K562 (cell line): ENCODE measurements around the gene LAPTM4A. TPM values are rescaled to one million over a fixed set of nuclear protein-coding genes. Genes with fewer than 3 reads are reported as not detected.
A peak's percentile ranks its signal among the peaks of the same experiment; 100 is the strongest.

Experiments
- ATAC-seq: fragments of 200-7000 bp; cut with Tn5 transposase; 3 replicates; pipeline ENCODE4 v1.9.1; 2020; ENCODE audit warnings: moderate library complexity
- BruUV-seq: library from RNA; stranded (reverse); fragments of 400-500 nt; replicated peaks from 2 replicates; lab custom pipeline; 2021; lab: Mats Ljungman, UMichigan
- CTCF ChIA-PET: fragments of 300-600 bp; formaldehyde crosslinking; extraction: SDS; loops from one replicate; lab custom pipeline; 2021; ENCODE audit warnings: low intra/inter-chr PET ratio; lab: Yijun Ruan, JAX
- POLR2A ChIA-PET: fragments of 300-600, 350-650 bp; sonication (Branson Sonifier 250); formaldehyde crosslinking; extraction: SDS; loops from one replicate; lab custom pipeline; 2021; ENCODE audit warnings: antibody characterized with exemption, inconsistent platforms; lab: Yijun Ruan, JAX
- DNase-seq, 4 experiments: peaks; one replicate each; pipeline versions ENCODE4 v3.0.0 to v3.0.0-alpha.2; 2011 to 2018; ENCODE audit warnings: low spot score in 3 of 4, mixed read lengths in 3 of 4; ENCODE audit errors: extremely low read depth in 1 of 4
- FAIRE-seq: peaks from 2 replicates; lab custom pipeline; 2011; peaks lifted over from hg19 to GRCh38; lab: Jason Lieb, UNC
- H2AFZ ChIP-seq: 2 replicates; pipeline ENCODE4 v1.6.0; 2011; ENCODE audit warnings: low read depth, low read length, control low read depth, inconsistent platforms
- H3K27ac ChIP-seq: fragments of 200-600 bp; 3 replicates; pipeline ENCODE4 v1.8.0; 2011; ENCODE audit warnings: low read depth, mild to moderate bottlenecking, control low read depth, inconsistent platforms, low read length, moderate library complexity, mixed read lengths; ENCODE audit errors: extremely low read depth
- H3K27me3 ChIP-seq, 2 experiments: fragments of 300-600 bp in 1 of 2; 2 replicates in 1 of 2; 3 replicates in 1 of 2; pipeline versions ENCODE4 v1.6.0 to v1.8.0; 2011; ENCODE audit warnings: inconsistent platforms in 2 of 2, low read length in 2 of 2, mild to moderate bottlenecking in 1 of 2, mixed read lengths in 1 of 2, moderate library complexity in 1 of 2; ENCODE audit not compliant: control insufficient read depth in 2 of 2, insufficient read depth in 2 of 2
- H3K36me3 ChIP-seq: fragments of 300-600 bp; 3 replicates; pipeline ENCODE4 v1.8.0; 2011; ENCODE audit warnings: mild to moderate bottlenecking, low read length, inconsistent platforms; ENCODE audit not compliant: control insufficient read depth, insufficient read depth
- H3K4me1 ChIP-seq, 2 experiments: fragments of 200-600 bp in 1 of 2; replicated peaks in 1 of 2; 2 replicates in 1 of 2; 3 replicates in 1 of 2; pipeline versions ENCODE4 v1.5.1 to v1.8.0; 2011; ENCODE audit warnings: inconsistent platforms in 2 of 2, low read length in 2 of 2, mild to moderate bottlenecking in 1 of 2, mixed read lengths in 1 of 2, moderate library complexity in 1 of 2; ENCODE audit not compliant: control insufficient read depth in 2 of 2, insufficient read depth in 2 of 2
- H3K4me2 ChIP-seq: 2 replicates; pipeline ENCODE4 v1.6.1; 2011; ENCODE audit warnings: low read length, control low read depth, inconsistent platforms, mixed read lengths; ENCODE audit not compliant: insufficient read depth
- H3K4me3 ChIP-seq: fragments of 200-600 bp; sonication (generic), shearing (Covaris generic); 2 replicates; pipeline ENCODE4 v1.5.1; 2016; ENCODE audit warnings: control low read depth, inconsistent platforms
- H3K79me2 ChIP-seq: fragments of 200-600 bp; 3 replicates; pipeline ENCODE4 v1.8.0; 2011; ENCODE audit warnings: low read length, inconsistent platforms; ENCODE audit not compliant: control insufficient read depth, insufficient read depth
- H3K9ac ChIP-seq, 2 experiments: 2 replicates each; pipeline versions ENCODE4 v1.6.0 to v1.6.1; 2011; ENCODE audit warnings: low read depth in 2 of 2, low read length in 2 of 2, control low read depth in 1 of 2, inconsistent platforms in 1 of 2, mild to moderate bottlenecking in 1 of 2, mixed read lengths in 1 of 2; ENCODE audit not compliant: insufficient read depth in 1 of 2
- H3K9me1 ChIP-seq: one replicate; pipeline ENCODE4 v1.6.0; 2011; ENCODE audit warnings: inconsistent platforms, mild to moderate bottlenecking, low read length, moderate library complexity; ENCODE audit not compliant: control insufficient read depth, insufficient read depth
- H3K9me3 ChIP-seq: replicated peaks from 2 replicates; pipeline ENCODE4 v1.5.1; 2011; ENCODE audit warnings: low read depth, low read length, inconsistent platforms; ENCODE audit not compliant: control insufficient read depth, insufficient read depth
- H4K20me1 ChIP-seq: replicated peaks from 2 replicates; pipeline ENCODE4 v1.6.1; 2011; ENCODE audit warnings: low read length, inconsistent platforms, mixed read lengths; ENCODE audit not compliant: control insufficient read depth, insufficient read depth
- HMG20A ChIP-seq: fragments of 450-650 bp; formaldehyde crosslinking; conservative IDR thresholded peaks from 2 replicates; pipeline ENCODE4 v1.4.0; 2020; ENCODE audit warnings: mild to moderate bottlenecking, mixed read lengths
- NFIC ChIP-seq: fragments of 450-650 bp; IDR thresholded peaks from 2 replicates; pipeline ENCODE4 v1.6.1; 2017; ENCODE audit warnings: mild to moderate bottlenecking, inconsistent platforms
- NFIX ChIP-seq: fragments of 250-450 bp; sonication (Bioruptor Pico); IDR thresholded peaks from 2 replicates; pipeline ENCODE4 v1.4.0; 2020; ENCODE audit warnings: low read depth, mild to moderate bottlenecking, moderate library complexity
- NR2C2 ChIP-seq, 2 experiments: fragments of 200-800 bp in 1 of 2; sonication (Bioruptor generic) in 1 of 2; sonication (generic) in 1 of 2; formaldehyde crosslinking in 1 of 2; IDR thresholded peaks; 2 replicates each; pipeline versions ENCODE4 v1.6.1 to v1.8.0; 2016 to 2022; ENCODE audit warnings: mild to moderate bottlenecking in 1 of 2, missing compliant biosample characterization in 1 of 2, missing genetic modification characterization in 1 of 2, missing genetic modification reagents in 1 of 2
- PYGO2 ChIP-seq: fragments of 450-650 bp; IDR thresholded peaks from 2 replicates; pipeline ENCODE4 v1.6.1; 2016; ENCODE audit warnings: mild to moderate bottlenecking, missing genetic modification characterization, moderate library complexity, missing compliant biosample characterization
- RB1 ChIP-seq: fragments of 450-650 bp; IDR thresholded peaks from 2 replicates; pipeline ENCODE4 v1.6.1; 2017; ENCODE audit warnings: low read depth, mild to moderate bottlenecking
- SMARCB1 ChIP-seq: IDR thresholded peaks from 2 replicates; pipeline ENCODE4 v1.6.1; 2011; ENCODE audit warnings: improper control_type of control experiment, low read depth; ENCODE audit not compliant: insufficient read length
- TAL1 ChIP-seq: fragments of 450-650 bp; IDR thresholded peaks from 2 replicates; pipeline ENCODE4 v1.6.1; 2016; ENCODE audit warnings: mild to moderate bottlenecking
- ZBED1 ChIP-seq: IDR thresholded peaks from 2 replicates; pipeline ENCODE4 v1.6.1; 2014
- ZNF583 ChIP-seq: fragments of 250-450 bp; sonication (Bioruptor Pico); IDR thresholded peaks from 2 replicates; pipeline ENCODE4 v1.4.0; 2020
- WGBS: fragments of 100-300 bp; shearing (Covaris generic); methylation state at CpG from one replicate; pipeline ENCODE4 v1.1.6; 2016; ENCODE audit warnings: low coverage, mixed read lengths; ENCODE audit not compliant: insufficient coverage; ENCODE audit errors: missing lambda C conversion rate; 5-methylcytosine and 5-hydroxymethylcytosine counted together
- in situ Hi-C: fragments of 300-500 bp; cut with MboI; formaldehyde crosslinking; loops from 4 replicates; pipeline ENCODE4 v1.15.0; 2018; ENCODE audit warnings: inconsistent platforms, mixed read lengths
- intact Hi-C: fragments of 100-400 bp; cut with micrococcal nuclease; formaldehyde crosslinking; loops from 2 replicates; pipeline ENCODE4 v1.14.2; 2022
- polyA plus RNA-seq, 8 experiments: library from polyadenylated mRNA; depleted of rRNA in 4 of 8; stranded (reverse) in 5 of 8; unstranded in 3 of 8; fragments of >200 nt; fragmentation: Nextera tagmentation in 2 of 8; fragmentation: Illumina TruSeq in 1 of 8; extraction: Ambion mirVana in 2 of 8; extraction: Trizol in 1 of 8; gene quantifications; 2 replicates each; pipeline versions ENCODE4 v1.2.1 to v1.2.3, GENCODE V29; 2011 to 2014; ENCODE audit warnings: inconsistent platforms in 1 of 8, missing spikeins in 1 of 8
- total RNA-seq, 7 experiments: library from RNA; depleted of rRNA in 6 of 7; stranded (reverse); fragments of >200 nt in 6 of 7; fragmentation: Illumina TruSeq in 2 of 7; extraction: Trizol in 2 of 7; gene quantifications; 2 replicates each; pipeline versions ENCODE4 v1.2.1 to v1.2.3, GENCODE V29; 2011 to 2021; ENCODE audit warnings: low replicate concordance in 1 of 7
- TF ChIP-seq, protein P1 (sequence below): fragments of 200-800 bp; sonication (Bioruptor generic); IDR thresholded peaks from 2 replicates; pipeline ENCODE4 v1.6.1; 2017; ENCODE audit warnings: missing genetic modification characterization, missing compliant biosample characterization

Gene LAPTM4A
- total and polyA plus RNA-seq, 9 of the 15 experiments (the other 6 are each of a cell fraction or from before 2014, with no cell fraction given) = 13.4 to 157 (median 50.1) TPM

GRCh38 chr2:20065885-20066602, 14.6 kb upstream of the LAPTM4A start:
- no peak for FAIRE-seq
- in situ Hi-C loops = no loop called here
- Histone ChIP-seq H3K79me2 (no peaks in the 10 kb centered on the region), H3K9me3 (no peaks in the 10 kb centered on the region), H3K4me3 (no peak overlapping the region), H2AFZ (peak overlapping the region; percentile 12), H3K4me1 (peaks cover 0 to 3% of the 10 kb centered on the region in 2 experiments; a peak in 1 of 5 replicates), H3K9me1 (no peaks in the 10 kb centered on the region), H3K27ac (no peak overlapping the region), H4K20me1 (no peaks in the 10 kb centered on the region), H3K36me3 (no peaks in the 10 kb centered on the region), H3K27me3 (no peaks in the 10 kb centered on the region), H3K4me2 (no peak overlapping the region), H3K9ac (no peak overlapping the region; a peak in 1 of 4 replicates)
- no peak for TF ChIP-seq ZBED1
- no peak for TF ChIP-seq ZNF583 (CRISPR knock-in tag)
- peak; percentile 97 for TF ChIP-seq NFIC
- peak; percentile 86 for TF ChIP-seq NFIX
- no peak for TF ChIP-seq PYGO2 (tag)
- DNase-seq = no peak
- CTCF ChIA-PET = no interaction called here
- WGBS = 34% methylated on average over 6 of the region's 6 CpGs
- peak; percentile 52 for ATAC-seq
- POLR2A ChIA-PET = interaction anchor here (0.6 to 1.3 kb wide), 2 partner anchors 24 to 138 kb away, joined by 3 to 4 read pairs; no protein-coding TSS in a partner anchor
- intact Hi-C loops = no loop called here
- no TSS peak for BruUV-seq

DNA sequence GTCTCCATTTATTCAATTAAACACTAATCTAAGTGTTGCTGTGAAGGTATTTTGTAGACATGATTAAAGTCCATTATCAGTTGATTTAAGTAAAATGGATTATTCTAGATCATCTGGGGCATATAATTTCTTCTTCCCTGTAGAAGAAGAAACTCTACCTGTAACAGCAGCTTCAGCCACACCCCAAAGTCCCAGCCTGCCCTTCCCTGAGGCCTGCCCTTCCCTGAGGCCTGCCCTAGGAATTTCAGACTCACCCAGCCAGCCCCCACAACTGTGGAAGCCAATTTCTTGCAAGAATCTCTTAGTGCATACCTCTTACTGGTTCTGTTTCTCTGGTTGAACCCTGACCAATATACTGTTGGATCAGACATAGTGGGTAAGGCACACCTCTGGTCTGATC, 13.4 kb upstream of the LAPTM4A start:
- Histone ChIP-seq H3K27ac (no peak overlapping the region), H2AFZ (peak overlapping the region; percentile 57; the same call in 1 of the 2 replicates), H3K4me2 (no peak overlapping the region), H3K4me1 (peaks cover 0 to 3% of the 10 kb centered on the region in 2 experiments; a peak in 1 of 5 replicates), H3K79me2 (no peaks in the 10 kb centered on the region), H4K20me1 (no peaks in the 10 kb centered on the region), H3K9ac (no peak overlapping the region), H3K9me3 (no peaks in the 10 kb centered on the region), H3K9me1 (no peaks in the 10 kb centered on the region), H3K27me3 (no peaks in the 10 kb centered on the region), H3K4me3 (no peak overlapping the region), H3K36me3 (no peaks in the 10 kb centered on the region)
- DNase-seq = no peak
- ChIA-PET POLR2A (no interaction called here), CTCF (no interaction called here)
- BruUV-seq = no TSS peak
- in situ Hi-C loops = no loop called here
- FAIRE-seq = no peak
- no peak for ATAC-seq
- intact Hi-C loops = no loop called here
- TF ChIP-seq HMG20A (CRISPR knock-in tag) (no peak), TAL1 (no peak), SMARCB1 (no peak), NR2C2 (CRISPR knock-in tag; IDR thresholded peaks at IDR 0.05) (no peak), NR2C2 (tag; IDR thresholded peaks at IDR 0.05) (no peak), RB1 (no peak)
- TF ChIP-seq, protein P1, sequence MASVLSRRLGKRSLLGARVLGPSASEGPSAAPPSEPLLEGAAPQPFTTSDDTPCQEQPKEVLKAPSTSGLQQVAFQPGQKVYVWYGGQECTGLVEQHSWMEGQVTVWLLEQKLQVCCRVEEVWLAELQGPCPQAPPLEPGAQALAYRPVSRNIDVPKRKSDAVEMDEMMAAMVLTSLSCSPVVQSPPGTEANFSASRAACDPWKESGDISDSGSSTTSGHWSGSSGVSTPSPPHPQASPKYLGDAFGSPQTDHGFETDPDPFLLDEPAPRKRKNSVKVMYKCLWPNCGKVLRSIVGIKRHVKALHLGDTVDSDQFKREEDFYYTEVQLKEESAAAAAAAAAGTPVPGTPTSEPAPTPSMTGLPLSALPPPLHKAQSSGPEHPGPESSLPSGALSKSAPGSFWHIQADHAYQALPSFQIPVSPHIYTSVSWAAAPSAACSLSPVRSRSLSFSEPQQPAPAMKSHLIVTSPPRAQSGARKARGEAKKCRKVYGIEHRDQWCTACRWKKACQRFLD (CRISPR knock-in tag) = no peak
